Right lobe of liver (tissue), 6 donors: Measurements from ENCODE around the gene PHTF1. TPM values are rescaled to one million over a fixed set of nuclear protein-coding genes. Genes with fewer than 3 reads are reported as not detected.

Source experiments
- ATAC-seq, 4 donors: fragments of 200-7000 bp; cut with Tn5 transposase; one replicate each; pipeline ENCODE4 v1.9.1; 2020; ENCODE audit warnings: mild to moderate bottlenecking in 4 of 4, moderate library complexity in 4 of 4
- DNase-seq, 3 donors: peaks; one replicate each; pipeline ENCODE4 v3.0.0-alpha.2; 2020
- H3K27ac ChIP-seq, 3 donors: fragments of 200-600 bp; one replicate each; pipeline ENCODE4 v1.8.0; 2022
- H3K27me3 ChIP-seq, 2 donors: fragments of 200-600 bp; one replicate each; pipeline ENCODE4 v1.8.0; 2022
- H3K36me3 ChIP-seq, 4 donors: fragments of 200-600 bp; sonication (generic) in 1 of 4; one replicate each; pipeline versions ENCODE4 v1.5.1 to v1.8.0; 2017 to 2022; ENCODE audit warnings: control low read depth in 1 of 4
- H3K4me1 ChIP-seq, 4 donors: fragments of 200-600 bp; sonication (generic) in 1 of 4; one replicate each; pipeline versions ENCODE4 v1.5.1 to v1.8.0; 2017 to 2022; ENCODE audit warnings: control low read depth in 1 of 4
- H3K4me3 ChIP-seq, 3 donors: fragments of 200-600 bp; one replicate each; pipeline ENCODE4 v1.8.0; 2022
- H3K9me3 ChIP-seq, 4 donors: fragments of 200-600 bp; sonication (generic) in 1 of 4; one replicate each; pipeline versions ENCODE4 v1.5.1 to v1.8.0; 2017 to 2022; ENCODE audit warnings: control low read depth in 1 of 4
- CTCF ChIP-seq, 4 donors: fragments of 200-600 bp in 3 of 4; fragments of 450-650 bp in 1 of 4; IDR thresholded peaks; one replicate each; pipeline versions ENCODE4 v1.5.1 to v1.8.0; 2016 to 2022; ENCODE audit warnings: antibody characterized with exemption in 4 of 4, mild to moderate bottlenecking in 2 of 4
- POLR2A ChIP-seq: fragments of 450-650 bp; IDR thresholded peaks from one replicate; pipeline ENCODE4 v1.6.1; 2017; ENCODE audit warnings: antibody characterized with exemption, mild to moderate bottlenecking
- WGBS: methylation state at CpG from one replicate; pipeline ENCODE4 v1.1.6; 2018; ENCODE audit warnings: low coverage, low lambda C conversion rate; ENCODE audit not compliant: insufficient coverage; ENCODE audit errors: missing lambda C conversion rate; 5-methylcytosine and 5-hydroxymethylcytosine counted together
- intact Hi-C, 2 donors: fragments of 100-400 bp; cut with DNase I; formaldehyde crosslinking; loops; one replicate each; pipeline versions ENCODE4 v1.11.2 to v1.14.1; 2022
- total RNA-seq, 6 experiments: library from RNA; depleted of rRNA in 2 of 6; stranded (reverse); fragments of >200 nt in 2 of 6; fragmentation: NEBNext Ultra II Directional in 3 of 6; extraction: Animal tissue kit (Norgen Biotek cat#: 25700) in 3 of 6; gene quantifications; one replicate each; pipeline versions ENCODE4 v1.1.0 to v1.2.4, GENCODE V29; 2016 to 2023
- donor health status: DM: no; HTN: yes; CAD: no.
- donor health status: DM: no; HTN: no; CAD: no.
- donor health status: DM: no; HTN: no; CAD: no.
- donor health status: DM: no; HTN: yes; CAD: no.
- donor health status: DM: no; HTN: yes; CAD: no.

Gene PHTF1
- total RNA-seq, 6 experiments from 2014 or later, result 4.7 to 8.7 (median 6.1) TPM

- no peaks in the 10 kb centered on the region for H3K9me3 ChIP-seq
- H3K4me1 ChIP-seq, result peaks cover 0 to 6% (median 0%) of the 10 kb centered on the region in 4 donors
- WGBS, result 87% methylated on average over 4 of the region's 4 CpGs
- H3K4me3 ChIP-seq, result no peak overlapping the region
- H3K27me3 ChIP-seq, result no peaks in the 10 kb centered on the region
- no peak for DNase-seq
- H3K36me3 ChIP-seq, result peaks cover 0 to 25% (median 5%) of the 10 kb centered on the region in 4 donors
- TF ChIP-seq POLR2A (no peak), CTCF (IDR thresholded peaks at IDR 0.05) (no peak)
- intact Hi-C loops, result loop anchor here in 1 of 2 donors (10.0 kb wide), 1 partner anchor 528 kb away; no protein-coding TSS in a partner anchor
- ATAC-seq, result no peak
- no peak overlapping the region for H3K27ac ChIP-seq
These were observed 86.8 kb downstream of the PHTF1 start for GRCh38 chr1:113672491-113672890.

- Histone ChIP-seq H3K27me3 (no peaks in the 10 kb centered on the region), H3K4me3 (no peak overlapping the region), H3K9me3 (no peaks in the 10 kb centered on the region), H3K4me1 (no peaks in the 10 kb centered on the region), H3K27ac (no peak overlapping the region), H3K36me3 (peaks cover 0 to 25% (median 5%) of the 10 kb centered on the region in 4 donors)
- TF ChIP-seq CTCF (IDR thresholded peaks at IDR 0.05) (no peak), POLR2A (no peak)
- ATAC-seq (no peak), DNase-seq (no peak)
- intact Hi-C loops, result loop anchor here in 1 of 2 donors (10.0 kb wide), 1 partner anchor 526 kb away; no protein-coding TSS in a partner anchor
- WGBS, result 100% methylated on average over 1 of the region's 1 CpG
These were observed 88.6 kb downstream of the PHTF1 start for GRCh38 chr1:113670650-113671049.

- H3K4me1 ChIP-seq, result no peaks in the 10 kb centered on the region
- no peak overlapping the region for H3K27ac ChIP-seq
- TF ChIP-seq POLR2A, result no peak
- TF ChIP-seq CTCF (IDR thresholded peaks at IDR 0.05), result no peak
- H3K4me3 ChIP-seq, result no peak overlapping the region
- DNase-seq, result no peak
- 83% methylated on average over 1 of the region's 1 CpG for WGBS
- no peak for ATAC-seq
- H3K36me3 ChIP-seq, result peaks cover 0 to 25% (median 5%) of the 10 kb centered on the region in 4 donors
- no peaks in the 10 kb centered on the region for H3K27me3 ChIP-seq
- intact Hi-C loops, result loop anchor here in 1 of 2 donors (10.0 kb wide), 1 partner anchor 525 kb away; no protein-coding TSS in a partner anchor
- no peaks in the 10 kb centered on the region for H3K9me3 ChIP-seq
These were observed 89.3 kb downstream of the PHTF1 start for GRCh38 chr1:113669988-113670387.

GRCh38 chr1:113666126-113666525 is 93.2 kb downstream of the PHTF1 start:
- 88% methylated on average over 2 of the region's 2 CpGs for WGBS
- no peaks in the 10 kb centered on the region for H3K27me3 ChIP-seq
- intact Hi-C loops, result no loop called here
- H3K36me3 ChIP-seq, result no peaks in the 10 kb centered on the region
- ATAC-seq (no peak), DNase-seq (no peak)
- no peaks in the 10 kb centered on the region for H3K4me1 ChIP-seq
- no peaks in the 10 kb centered on the region for H3K9me3 ChIP-seq
- TF ChIP-seq POLR2A (no peak), CTCF (IDR thresholded peaks at IDR 0.05) (no peak)
- no peak overlapping the region for H3K27ac ChIP-seq
- H3K4me3 ChIP-seq, result no peak overlapping the region

- no peak for TF ChIP-seq POLR2A
- no peak for TF ChIP-seq CTCF (IDR thresholded peaks at IDR 0.05)
- no peak for ATAC-seq
- intact Hi-C loops, result no loop called here
These were observed 94.2 kb downstream of the PHTF1 start for GRCh38 chr1:113665071-113665470.

More at GRCh38 chr1:113665071-113665470, 94.2 kb downstream of the PHTF1 start:
- Histone ChIP-seq H3K27me3 (no peaks in the 10 kb centered on the region), H3K4me3 (no peak overlapping the region), H3K27ac (no peak overlapping the region), H3K9me3 (no peaks in the 10 kb centered on the region), H3K36me3 (no peaks in the 10 kb centered on the region), H3K4me1 (no peaks in the 10 kb centered on the region)
- DNase-seq, result no peak
